ENCODE results near the gene SLC16A10.
"Not testable (repeated sequence)": the region's sequence is repeated elsewhere in the genome, so short reads cannot be mapped to it uniquely, and the experiment has no call there.

Gene SLC16A10

DNA sequence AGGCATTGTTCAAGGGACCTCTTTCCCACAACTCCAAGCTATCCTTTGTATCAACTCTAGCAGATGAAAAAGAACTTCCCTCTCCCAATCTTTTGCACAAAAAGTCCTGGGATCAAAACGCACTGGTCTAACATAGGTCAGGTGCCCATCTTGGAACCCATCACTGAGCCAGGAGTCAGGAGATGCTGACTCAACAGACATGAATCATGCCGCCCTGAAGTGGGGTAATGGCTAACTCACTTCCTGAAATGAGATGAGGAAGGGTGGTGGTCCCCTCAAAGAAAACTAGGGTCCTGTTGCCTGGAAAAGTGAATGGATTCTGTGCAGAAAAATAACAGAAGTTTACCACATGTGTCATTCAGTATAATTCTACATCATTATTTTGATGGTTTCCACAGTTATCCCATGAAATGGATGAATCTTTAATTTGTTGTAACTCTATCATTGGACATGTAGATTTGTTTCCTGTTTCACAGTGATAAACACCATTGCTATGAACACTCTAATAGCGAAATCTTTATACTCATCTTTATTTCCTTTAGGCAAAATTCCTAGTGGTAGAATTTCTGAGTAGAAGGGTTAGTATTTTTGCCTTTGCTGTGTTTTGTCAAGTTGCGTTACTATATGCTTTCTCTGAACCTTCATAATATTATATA lies 151.3 kb downstream of the SLC16A10 start:
- no peaks in the 10 kb centered on the region for H3K4me1 Mint-ChIP-seq
- H3K27me3 Mint-ChIP-seq = no peaks in the 10 kb centered on the region
- H3K27ac Mint-ChIP-seq = no peak overlapping the region
- no peaks in the 10 kb centered on the region for H3K36me3 Mint-ChIP-seq
- H3K9me3 Mint-ChIP-seq = no peaks in the 10 kb centered on the region
- no peak overlapping the region for H3K4me3 Mint-ChIP-seq

DNA sequence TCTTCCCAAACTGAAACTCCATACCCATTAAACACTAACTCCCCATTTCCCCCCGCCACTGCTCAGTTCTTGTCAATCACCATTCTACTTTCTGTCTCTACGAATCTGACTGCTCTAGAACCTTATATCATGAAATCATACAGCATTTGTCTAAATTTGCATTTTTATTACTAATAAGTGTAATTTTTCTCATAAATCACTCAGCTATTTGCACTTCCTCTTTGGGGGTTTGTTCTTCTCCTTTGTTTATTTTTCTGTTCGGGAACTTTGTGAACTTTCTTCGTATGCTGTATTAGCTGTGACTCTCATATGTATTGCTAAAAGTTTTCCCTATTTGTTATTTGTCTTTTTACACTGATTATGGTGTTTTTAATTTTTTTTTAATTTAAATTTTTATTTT lies 152.2 kb downstream of the SLC16A10 start:
- no peaks in the 10 kb centered on the region for H3K9me3 Mint-ChIP-seq
- no peak overlapping the region for H3K27ac Mint-ChIP-seq
- H3K27me3 Mint-ChIP-seq = no peaks in the 10 kb centered on the region
- H3K36me3 Mint-ChIP-seq = no peaks in the 10 kb centered on the region
- no peak overlapping the region for H3K4me3 Mint-ChIP-seq
- H3K4me1 Mint-ChIP-seq = no peaks in the 10 kb centered on the region

DNA sequence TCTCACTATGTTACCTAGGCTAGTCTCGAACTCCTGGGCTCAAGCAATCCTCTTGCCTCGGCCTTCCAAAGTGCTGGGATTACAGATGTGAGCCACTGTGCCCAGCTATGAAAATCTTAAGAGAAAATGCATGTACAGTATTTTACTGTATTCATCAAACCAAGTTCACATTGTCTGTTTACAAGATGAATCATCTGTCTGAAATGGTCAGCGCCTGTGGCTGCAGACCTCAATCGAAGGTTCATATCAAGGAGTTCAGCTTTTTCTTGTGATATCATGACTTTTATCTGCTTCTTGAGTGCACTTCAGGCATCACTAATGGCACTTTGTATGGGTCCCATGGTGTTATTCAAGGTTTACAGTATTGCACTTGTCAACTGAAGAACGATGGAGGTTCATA lies 155.1 kb downstream of the SLC16A10 start:
- Mint-ChIP-seq H3K36me3 (no peaks in the 10 kb centered on the region), H3K4me3 (no peak overlapping the region), H3K27me3 (no peaks in the 10 kb centered on the region), H3K9me3 (no peaks in the 10 kb centered on the region), H3K4me1 (no peaks in the 10 kb centered on the region), H3K27ac (no peak overlapping the region)

DNA sequence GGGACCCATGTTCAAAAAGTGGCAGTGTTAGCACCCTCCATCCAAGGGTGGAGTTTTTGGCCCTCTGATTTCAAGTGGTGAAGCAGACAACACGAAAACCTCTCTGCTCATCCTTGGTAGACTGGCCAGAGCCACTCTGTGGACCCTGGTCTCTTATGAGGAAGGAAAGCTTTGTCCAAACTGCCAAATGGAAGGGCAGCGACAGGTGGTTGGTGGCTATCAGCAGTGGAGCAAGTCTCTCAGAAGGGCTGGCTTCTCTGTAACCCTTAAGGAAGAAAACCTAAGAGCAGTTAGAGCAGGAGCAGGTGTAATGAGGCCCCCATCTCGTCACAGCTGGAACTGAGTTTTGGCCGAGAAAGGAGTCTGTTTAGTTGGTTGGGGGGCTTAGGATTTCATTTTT lies 155.8 kb downstream of the SLC16A10 start:
- Mint-ChIP-seq H3K27me3 (no peaks in the 10 kb centered on the region), H3K4me1 (no peaks in the 10 kb centered on the region), H3K9me3 (no peaks in the 10 kb centered on the region), H3K4me3 (no peak overlapping the region), H3K27ac (no peak overlapping the region), H3K36me3 (no peaks in the 10 kb centered on the region)

DNA sequence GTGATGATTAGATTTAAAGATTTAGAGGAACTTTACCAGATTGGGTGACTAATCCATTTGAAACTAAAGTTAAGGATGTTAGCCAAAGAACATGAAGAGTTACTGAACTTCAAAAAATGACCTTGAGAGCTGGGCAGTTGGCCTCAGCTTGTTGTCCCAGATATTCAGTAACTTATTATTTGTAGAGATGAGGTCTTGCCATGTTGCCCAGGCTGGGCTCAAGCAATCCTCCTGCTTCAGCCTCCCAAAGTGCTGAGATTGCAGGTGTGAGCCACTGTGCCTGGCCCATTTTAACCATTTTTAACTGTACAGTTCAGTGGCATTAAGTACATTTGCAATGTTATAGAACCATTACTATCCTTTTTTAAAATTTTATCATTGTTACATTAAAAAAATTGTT lies 161.5 kb downstream of the SLC16A10 start:
- H3K27ac Mint-ChIP-seq = no peak overlapping the region
- H3K36me3 Mint-ChIP-seq = no peaks in the 10 kb centered on the region
- H3K27me3 Mint-ChIP-seq = no peaks in the 10 kb centered on the region
- no peaks in the 10 kb centered on the region for H3K9me3 Mint-ChIP-seq
- H3K4me1 Mint-ChIP-seq = no peaks in the 10 kb centered on the region
- no peak overlapping the region for H3K4me3 Mint-ChIP-seq

DNA sequence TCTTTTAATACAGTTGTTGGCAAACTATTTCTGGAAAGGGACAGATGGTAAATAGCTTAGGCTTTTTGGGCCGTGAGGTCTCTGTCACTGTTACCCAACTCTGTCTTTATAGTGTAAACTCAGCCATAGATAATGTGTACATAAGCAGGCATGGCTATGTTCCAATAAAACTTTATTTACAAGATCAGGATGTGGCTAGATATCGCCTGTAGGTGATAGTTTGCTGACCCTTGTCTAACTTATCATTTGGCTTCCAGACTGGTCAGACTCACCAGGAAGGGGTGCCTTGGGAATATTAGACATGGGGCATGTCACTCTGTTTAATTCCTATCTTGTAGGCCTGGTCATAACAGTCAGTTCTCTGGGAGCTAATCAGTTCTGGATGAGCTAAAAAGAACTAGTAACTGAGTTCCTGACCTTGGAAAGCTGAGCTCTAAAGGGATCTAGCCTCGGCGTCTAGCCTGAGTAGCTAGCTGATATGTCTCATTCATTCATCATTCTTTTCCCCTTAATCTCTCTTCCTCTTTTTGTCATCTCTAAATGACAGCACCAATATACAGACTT lies 163.6 kb downstream of the SLC16A10 start:
- no peak overlapping the region for H3K4me3 Mint-ChIP-seq

DNA sequence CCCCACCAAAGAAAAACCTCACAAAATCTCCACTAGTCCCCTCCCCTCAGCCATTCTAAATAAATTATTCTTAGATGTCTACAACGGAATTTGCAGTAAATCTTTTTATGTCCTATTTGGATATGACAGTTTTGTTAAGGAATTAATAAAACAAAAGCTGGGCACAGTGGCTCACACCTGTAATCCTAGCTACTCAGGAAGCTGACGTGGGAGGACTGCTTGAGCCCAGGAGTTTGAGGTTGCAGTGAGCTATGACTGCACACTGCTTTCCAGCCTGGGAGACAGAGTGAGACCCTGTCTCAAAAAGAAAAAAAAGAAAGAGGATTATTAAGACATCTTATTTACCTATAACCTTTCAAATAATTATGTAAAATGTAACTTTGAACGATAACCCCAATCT lies 165.4 kb downstream of the SLC16A10 start:
- H3K27ac Mint-ChIP-seq = no peak overlapping the region
- no peaks in the 10 kb centered on the region for H3K4me1 Mint-ChIP-seq
- H3K4me3 Mint-ChIP-seq = no peak overlapping the region
- H3K27me3 Mint-ChIP-seq = no peaks in the 10 kb centered on the region
- H3K36me3 Mint-ChIP-seq = no peaks in the 10 kb centered on the region
- H3K9me3 Mint-ChIP-seq = no peaks in the 10 kb centered on the region

More for the DNA sequence above, 163.6 kb downstream of the SLC16A10 start:
- no peak overlapping the region for H3K27ac Mint-ChIP-seq
- no peaks in the 10 kb centered on the region for H3K4me1 Mint-ChIP-seq
- no peaks in the 10 kb centered on the region for H3K27me3 Mint-ChIP-seq
- H3K9me3 Mint-ChIP-seq = no peaks in the 10 kb centered on the region
- H3K36me3 Mint-ChIP-seq = no peaks in the 10 kb centered on the region

DNA sequence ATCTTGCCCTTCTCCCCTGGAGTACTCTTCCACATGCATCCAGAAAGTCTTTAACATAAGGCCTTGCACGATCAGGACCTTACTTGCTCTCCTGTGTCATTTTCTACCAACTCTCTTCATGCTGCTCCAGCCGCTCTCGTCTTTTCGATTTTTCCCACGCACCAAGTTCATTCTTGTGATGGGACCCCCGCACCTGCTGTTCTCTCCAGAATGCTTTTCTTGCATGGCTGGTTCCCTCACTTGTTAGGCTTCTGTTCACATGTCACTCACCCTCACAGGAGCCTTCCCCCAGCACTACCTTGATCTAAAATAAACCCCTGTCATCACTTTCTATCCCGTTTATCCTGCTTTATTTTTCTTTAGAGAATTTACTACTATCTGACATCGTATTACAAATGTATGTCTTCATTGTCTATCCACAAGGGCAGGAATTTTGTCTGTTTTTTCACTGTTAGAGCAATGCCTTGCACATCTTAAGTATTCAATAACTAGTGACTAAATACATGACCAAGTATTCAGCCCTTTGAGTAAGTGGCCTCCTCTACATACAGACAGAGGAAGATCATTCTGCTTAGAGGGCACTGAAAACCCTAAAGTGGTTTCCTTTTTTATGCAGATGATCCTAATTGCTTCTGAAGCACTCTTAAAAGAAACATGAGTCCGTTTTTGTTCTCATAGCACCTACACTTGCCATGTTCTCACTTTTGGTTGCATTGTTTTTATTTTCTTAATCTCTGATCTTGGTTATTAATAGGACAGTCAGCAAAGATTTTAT lies 166.9 kb downstream of the SLC16A10 start:
- Mint-ChIP-seq H3K4me3 (no peak overlapping the region), H3K4me1 (peaks cover 11% of the 10 kb centered on the region), H3K27ac (no peak overlapping the region), H3K27me3 (no peaks in the 10 kb centered on the region), H3K36me3 (no peaks in the 10 kb centered on the region), H3K9me3 (no peaks in the 10 kb centered on the region)

DNA sequence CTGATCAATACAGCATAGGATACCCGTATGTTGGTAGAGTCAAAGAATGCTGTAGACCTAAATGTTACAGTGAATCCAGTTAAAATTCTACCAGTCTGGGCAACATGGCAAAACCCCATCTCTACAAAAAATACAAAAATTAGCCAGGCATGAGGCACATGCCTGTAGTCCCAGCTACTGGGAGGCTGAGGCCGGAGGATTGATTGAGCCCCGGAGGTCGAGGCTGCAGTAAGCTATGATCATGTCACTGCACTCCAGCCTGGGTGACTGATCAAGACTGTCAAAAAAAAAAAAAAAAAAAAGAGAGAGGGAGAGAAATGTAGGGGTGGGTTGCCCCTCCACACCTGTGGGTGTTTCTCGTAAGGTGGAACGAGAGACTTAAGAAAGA lies 167.5 kb downstream of the SLC16A10 start:
- peaks cover 11% of the 10 kb centered on the region for H3K4me1 Mint-ChIP-seq
- no peak overlapping the region for H3K27ac Mint-ChIP-seq
- H3K4me3 Mint-ChIP-seq = no peak overlapping the region
- H3K36me3 Mint-ChIP-seq = no peaks in the 10 kb centered on the region
- no peaks in the 10 kb centered on the region for H3K9me3 Mint-ChIP-seq
- H3K27me3 Mint-ChIP-seq = no peaks in the 10 kb centered on the region

DNA sequence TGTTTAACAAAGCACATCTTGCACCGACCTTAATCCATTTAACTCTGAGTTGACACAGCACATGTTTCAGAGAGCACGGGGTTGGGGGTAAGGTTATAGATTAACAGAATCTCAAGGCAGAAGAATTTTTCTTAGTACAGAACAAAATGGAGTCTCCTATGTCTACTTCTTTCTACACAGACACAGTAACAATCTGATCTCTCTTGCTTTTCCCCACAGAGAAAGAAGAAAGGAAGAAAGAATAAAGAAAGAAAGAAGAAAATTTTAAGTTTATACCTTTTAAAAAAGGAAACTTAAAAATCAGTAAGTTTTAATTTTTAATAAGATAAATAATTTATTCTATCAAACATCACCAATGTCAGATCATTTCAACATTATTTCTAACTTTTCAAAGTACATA lies 168.5 kb downstream of the SLC16A10 start:
- H3K27ac Mint-ChIP-seq, H3K9me3 Mint-ChIP-seq: not testable (repeated sequence)
- peaks cover 20% of the 10 kb centered on the region for H3K4me1 Mint-ChIP-seq

DNA sequence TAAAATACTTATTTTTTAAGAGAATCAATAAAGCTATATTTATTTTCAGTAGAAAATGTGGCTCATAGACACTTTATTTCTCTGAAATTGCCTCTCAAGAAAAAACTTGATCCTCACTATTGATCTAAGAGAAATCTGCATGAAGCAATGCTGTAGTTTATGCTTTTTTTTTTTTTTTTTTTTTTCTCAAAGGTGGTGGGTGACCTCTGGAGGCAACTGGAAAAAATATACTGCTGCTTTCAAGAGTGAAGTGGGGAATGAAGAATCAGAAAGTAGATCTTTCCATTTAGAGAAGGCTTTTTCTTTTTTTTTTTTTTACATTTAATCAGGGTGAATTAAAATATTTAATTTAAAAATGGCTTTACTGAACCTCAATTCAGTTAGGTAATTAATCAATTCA lies 169.3 kb downstream of the SLC16A10 start:
- no peaks in the 10 kb centered on the region for H3K36me3 Mint-ChIP-seq
- H3K9me3 Mint-ChIP-seq = no peaks in the 10 kb centered on the region
- H3K4me3 Mint-ChIP-seq = no peak overlapping the region
- no peaks in the 10 kb centered on the region for H3K27me3 Mint-ChIP-seq
- peaks cover 24% of the 10 kb centered on the region for H3K4me1 Mint-ChIP-seq
- no peak overlapping the region for H3K27ac Mint-ChIP-seq

More for the DNA sequence above, 168.5 kb downstream of the SLC16A10 start:
- H3K36me3 Mint-ChIP-seq, H3K27me3 Mint-ChIP-seq, H3K4me3 Mint-ChIP-seq: not testable (repeated sequence)

DNA sequence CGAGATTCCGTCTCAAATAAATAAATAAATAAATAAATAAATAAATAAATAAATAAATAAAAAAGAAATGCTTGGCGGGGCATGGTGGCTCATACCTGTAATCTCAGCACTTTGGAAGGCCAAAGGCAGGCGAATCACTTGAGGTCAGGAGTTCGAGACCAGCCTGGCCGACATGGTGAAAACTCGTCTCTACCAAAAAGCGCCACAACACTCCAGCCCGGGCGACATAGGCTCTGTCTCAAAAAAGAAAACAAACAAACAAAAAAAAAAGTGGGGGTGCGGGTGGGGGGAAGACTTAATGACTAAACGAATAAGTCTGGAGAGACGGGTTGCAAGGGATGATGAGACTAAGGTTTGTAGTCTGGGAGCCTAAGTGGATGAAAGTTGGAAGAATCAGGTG lies 170.7 kb downstream of the SLC16A10 start:
- H3K27ac Mint-ChIP-seq = no peak overlapping the region
- no peaks in the 10 kb centered on the region for H3K9me3 Mint-ChIP-seq
- no peaks in the 10 kb centered on the region for H3K36me3 Mint-ChIP-seq
- no peaks in the 10 kb centered on the region for H3K27me3 Mint-ChIP-seq
- no peak overlapping the region for H3K4me3 Mint-ChIP-seq
- H3K4me1 Mint-ChIP-seq = peaks cover 32% of the 10 kb centered on the region

DNA sequence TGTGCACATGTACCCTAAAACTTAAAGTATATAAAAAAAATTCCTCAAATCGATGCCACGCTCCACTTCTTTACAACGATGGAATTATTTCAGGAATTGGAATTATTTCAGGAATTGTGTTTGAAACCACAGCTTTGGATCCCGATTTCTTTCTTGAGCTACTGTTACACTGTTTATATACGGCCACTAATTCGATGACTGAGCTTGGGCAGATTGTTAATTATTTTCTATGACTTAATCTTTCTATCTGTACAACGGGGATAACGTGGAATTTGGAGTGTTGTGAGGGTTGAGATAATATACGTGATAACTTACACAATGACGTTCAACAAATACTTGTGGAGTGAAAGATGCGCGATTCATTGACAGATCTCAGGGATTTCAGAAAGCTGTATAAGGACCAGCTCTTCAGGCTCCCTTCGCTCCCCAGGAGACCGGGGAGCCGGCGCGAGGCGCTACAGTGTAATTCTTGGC lies 171.3 kb downstream of the SLC16A10 start:
- H3K36me3 Mint-ChIP-seq = no peaks in the 10 kb centered on the region
- peaks cover 34% of the 10 kb centered on the region for H3K4me1 Mint-ChIP-seq
- H3K9me3 Mint-ChIP-seq = no peaks in the 10 kb centered on the region
- peak overlapping the region; percentile 94 for H3K27ac Mint-ChIP-seq
- no peaks in the 10 kb centered on the region for H3K27me3 Mint-ChIP-seq
- H3K4me3 Mint-ChIP-seq = peak overlapping the region; percentile 85

DNA sequence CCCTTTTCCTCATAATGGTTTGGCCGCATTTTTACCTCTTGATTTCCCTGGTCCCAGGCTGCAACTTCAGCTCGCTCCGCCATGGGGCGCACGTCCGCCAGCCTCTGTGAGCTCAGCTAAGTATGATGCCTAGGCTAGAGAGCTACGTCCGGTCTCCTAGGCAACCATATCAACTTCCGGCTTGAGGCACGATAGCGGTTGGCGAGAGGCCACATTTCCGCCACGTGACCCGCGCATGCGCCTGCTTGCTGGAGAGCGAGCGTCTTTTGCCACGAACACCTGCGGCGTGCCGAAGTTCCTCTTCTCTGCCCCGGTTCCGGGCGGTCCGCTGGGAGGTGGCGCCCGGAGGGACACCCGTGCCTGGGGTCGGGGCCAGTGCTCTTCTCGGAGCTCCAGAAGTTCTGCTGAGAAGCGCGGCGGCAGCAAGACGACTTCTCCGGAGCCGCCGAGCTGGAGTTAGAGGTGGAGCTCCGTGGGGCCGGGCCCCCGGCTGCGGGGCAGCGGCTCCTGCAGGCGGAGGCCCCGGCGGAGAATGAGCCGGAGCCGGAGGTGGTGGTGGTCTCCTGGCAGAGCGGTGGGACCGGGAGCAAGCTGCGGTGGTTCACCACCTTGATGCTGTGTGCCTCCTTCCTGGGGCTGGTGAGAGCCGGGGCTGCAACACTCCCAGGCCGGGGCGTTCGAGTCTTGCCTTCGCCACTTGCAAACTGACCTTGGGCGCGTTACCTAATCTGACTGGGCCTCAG lies 172.0 kb downstream of the SLC16A10 start:
- Mint-ChIP-seq H3K9me3 (no peaks in the 10 kb centered on the region), H3K27me3 (no peaks in the 10 kb centered on the region), H3K4me1 (peaks cover 40% of the 10 kb centered on the region), H3K4me3 (peak overlapping the region; percentile 85), H3K36me3 (peaks cover 6% of the 10 kb centered on the region), H3K27ac (peak overlapping the region; percentile 94)

DNA sequence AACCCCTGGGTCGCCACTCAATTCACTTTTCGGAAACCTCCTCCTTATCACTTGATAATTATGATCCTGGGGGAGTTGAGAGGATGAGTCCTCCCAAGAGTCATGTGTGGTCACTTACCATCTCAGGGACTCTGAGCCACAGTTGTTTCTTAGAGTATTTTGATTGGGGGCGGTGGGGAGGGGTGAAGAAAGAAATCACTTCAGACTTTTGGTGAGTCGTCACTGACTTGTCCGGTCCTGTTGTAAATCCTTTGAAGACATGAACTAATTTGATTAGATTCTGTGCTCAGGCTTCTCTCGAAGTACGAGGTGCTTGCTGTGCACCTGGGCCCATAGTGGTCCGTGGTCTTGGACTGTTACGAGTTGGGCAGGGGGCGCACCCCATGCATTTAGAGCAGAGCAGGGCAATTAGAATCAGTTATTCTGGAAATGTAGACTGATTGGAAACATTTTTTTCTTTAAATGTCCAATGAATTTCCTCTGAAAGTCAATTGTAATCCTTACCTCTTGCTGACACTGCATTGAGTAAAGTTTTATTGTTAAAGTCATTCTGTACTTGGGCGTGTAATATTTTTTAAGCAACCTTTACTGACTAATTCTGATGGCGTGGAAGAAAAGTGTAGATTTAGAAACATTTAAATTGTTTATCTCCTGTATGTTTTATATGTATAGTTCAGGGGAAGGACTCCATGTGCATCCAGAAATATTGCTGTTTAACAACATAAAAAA lies 173.4 kb downstream of the SLC16A10 start:
- Mint-ChIP-seq H3K9me3 (no peaks in the 10 kb centered on the region), H3K27me3 (no peaks in the 10 kb centered on the region), H3K4me3 (peak overlapping the region; percentile 85), H3K27ac (no peak overlapping the region), H3K4me1 (peaks cover 43% of the 10 kb centered on the region), H3K36me3 (peaks cover 7% of the 10 kb centered on the region)
